Peyer's patch (tissue), 4 donors: ENCODE data around the gene CFAP54.

ENCODE experiments used
- CTCF ChIP-seq, 6 experiments: fragments of 450-650 bp in 4 of 6; fragments of 200-600 bp in 2 of 6; sonication (generic) in 1 of 6; IDR thresholded peaks; one replicate each; pipeline ENCODE4 v1.5.1; 2017 to 2019; ENCODE audit warnings: antibody characterized with exemption in 6 of 6, mild to moderate bottlenecking in 3 of 6, moderate library complexity in 1 of 6
- POLR2A ChIP-seq, 2 donors: fragments of 450-650 bp; IDR thresholded peaks; one replicate each; pipeline ENCODE4 v1.5.1; 2017; ENCODE audit warnings: antibody characterized with exemption in 2 of 2, mild to moderate bottlenecking in 2 of 2, moderate library complexity in 2 of 2

- TF ChIP-seq CTCF (IDR thresholded peaks at IDR 0.05): no peak
- TF ChIP-seq POLR2A (IDR thresholded peaks at IDR 0.05): no peak
Observed at GRCh38 chr12:96811083-96811482, 321.7 kb downstream of the CFAP54 start.
